Sigmoid colon (tissue), 4 donors: ENCODE results near the gene CFLAR.

ENCODE experiments used
- POLR2A ChIP-seq, 2 donors: fragments of 450-650 bp; IDR thresholded peaks; one replicate each; pipeline ENCODE4 v1.6.1; 2016; ENCODE audit warnings: antibody characterized with exemption in 2 of 2, mild to moderate bottlenecking in 2 of 2, moderate library complexity in 2 of 2
- POLR2AphosphoS5 ChIP-seq, 4 donors: sonication (generic); formaldehyde crosslinking; IDR thresholded peaks; one replicate each; pipeline ENCODE4 v1.6.1; 2017; ENCODE audit warnings: antibody characterized with exemption in 4 of 4
- TF ChIP-seq, protein P1 (sequence below), 4 experiments: fragments of 450-650 bp in 3 of 4; fragments of 200-600 bp in 1 of 4; IDR thresholded peaks; one replicate each; pipeline ENCODE4 v1.5.1; 2016 to 2019; ENCODE audit warnings: antibody characterized with exemption in 4 of 4, mild to moderate bottlenecking in 3 of 4, moderate library complexity in 2 of 4

GRCh38 chr2:201188449-201188848 is 72.5 kb downstream of the CFLAR start:
- TF ChIP-seq, protein P1, sequence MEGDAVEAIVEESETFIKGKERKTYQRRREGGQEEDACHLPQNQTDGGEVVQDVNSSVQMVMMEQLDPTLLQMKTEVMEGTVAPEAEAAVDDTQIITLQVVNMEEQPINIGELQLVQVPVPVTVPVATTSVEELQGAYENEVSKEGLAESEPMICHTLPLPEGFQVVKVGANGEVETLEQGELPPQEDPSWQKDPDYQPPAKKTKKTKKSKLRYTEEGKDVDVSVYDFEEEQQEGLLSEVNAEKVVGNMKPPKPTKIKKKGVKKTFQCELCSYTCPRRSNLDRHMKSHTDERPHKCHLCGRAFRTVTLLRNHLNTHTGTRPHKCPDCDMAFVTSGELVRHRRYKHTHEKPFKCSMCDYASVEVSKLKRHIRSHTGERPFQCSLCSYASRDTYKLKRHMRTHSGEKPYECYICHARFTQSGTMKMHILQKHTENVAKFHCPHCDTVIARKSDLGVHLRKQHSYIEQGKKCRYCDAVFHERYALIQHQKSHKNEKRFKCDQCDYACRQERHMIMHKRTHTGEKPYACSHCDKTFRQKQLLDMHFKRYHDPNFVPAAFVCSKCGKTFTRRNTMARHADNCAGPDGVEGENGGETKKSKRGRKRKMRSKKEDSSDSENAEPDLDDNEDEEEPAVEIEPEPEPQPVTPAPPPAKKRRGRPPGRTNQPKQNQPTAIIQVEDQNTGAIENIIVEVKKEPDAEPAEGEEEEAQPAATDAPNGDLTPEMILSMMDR (IDR thresholded peaks at IDR 0.05): no peak
- TF ChIP-seq POLR2A (IDR thresholded peaks at IDR 0.05) (no peak), POLR2AphosphoS5 (IDR thresholded peaks at IDR 0.05) (no peak)
